Measurements from ENCODE around the gene U2AF2.
"Not testable (repeated sequence)": the region's sequence is repeated elsewhere in the genome, so short reads cannot be mapped to it uniquely, and the experiment has no call there.

The U2AF2 gene

DNA sequence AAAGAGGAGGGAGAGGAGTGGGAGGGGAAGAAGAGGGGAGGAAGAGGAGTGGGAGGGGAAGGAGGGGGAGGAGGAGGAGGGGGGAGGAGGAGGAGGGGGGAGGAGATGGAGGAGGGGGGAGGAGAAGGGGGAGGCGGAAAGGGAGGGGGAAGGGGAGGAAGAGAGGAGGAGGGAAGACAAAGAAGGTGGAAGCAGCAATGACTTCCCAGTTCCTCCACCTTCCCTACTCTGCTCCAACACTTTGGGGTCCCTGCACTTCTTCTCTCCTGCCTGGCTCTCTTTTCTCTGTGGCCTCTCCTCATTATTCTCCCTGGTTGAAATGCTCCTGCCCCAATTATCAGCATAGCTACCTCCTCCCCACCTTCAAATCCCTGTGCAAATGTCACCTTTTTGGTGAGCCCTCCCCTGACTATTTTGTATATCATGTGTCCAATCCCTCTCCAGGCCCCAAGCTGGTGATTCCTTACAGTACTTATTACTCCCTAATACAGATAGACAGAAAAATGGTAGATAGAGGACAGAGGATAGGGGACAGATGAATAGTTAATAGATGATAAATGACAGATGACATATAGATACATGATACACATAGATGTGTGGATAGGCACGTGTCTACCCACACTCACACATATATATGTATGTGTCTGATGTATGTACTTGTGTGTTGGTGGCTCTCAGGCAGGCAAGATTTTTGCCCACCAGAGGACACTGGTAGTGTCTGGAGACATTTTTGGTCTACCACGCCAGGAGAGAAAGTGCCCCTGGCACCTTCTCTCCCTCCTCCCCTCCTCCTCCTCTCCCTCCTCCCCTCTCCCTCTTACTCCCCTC, 58.2 kb downstream of the U2AF2 start:
- H3K4ac ChIP-seq (ENCODE audit: low read length) = no peak overlapping the region
- H4K91ac ChIP-seq (ENCODE audit: low read depth, low read length, poor library complexity) = no peak overlapping the region
- H3K27ac ChIP-seq (replicated peaks; ENCODE audit: low read length) = no peak overlapping the region
- H3K4me2 ChIP-seq (ENCODE audit: insufficient read depth, low read length, poor library complexity, severe bottlenecking) = no peak overlapping the region
- no peak overlapping the region for H2BK5ac ChIP-seq (ENCODE audit: low read length)
- H3K14ac ChIP-seq (ENCODE audit: low read length) = no peak overlapping the region
- no peak overlapping the region for H3K18ac ChIP-seq (ENCODE audit: low read length)
- H2AK5ac ChIP-seq (ENCODE audit: low read depth, low read length) = no peak overlapping the region
- H3K9me3 ChIP-seq (replicated peaks in 1 of 2; ENCODE audit: control insufficient read depth in 2 of 2, insufficient read depth in 1 of 2, low read depth in 1 of 2, low read length in 2 of 2) = peaks cover 0 to 33% of the 10 kb centered on the region in 2 donors
- H2AFZ ChIP-seq (ENCODE audit: low read length) = no peak overlapping the region
- no peaks in the 10 kb centered on the region for H3K79me1 ChIP-seq (ENCODE audit: low read depth, low read length)
- peaks cover 0 to 3% (median 2%) of the 10 kb centered on the region in 3 experiments for H3K27me3 ChIP-seq (ENCODE audit: control insufficient read depth in 3 of 3, insufficient read depth in 3 of 3, low read depth in 1 of 3, low read length in 3 of 3)
- H3K9ac ChIP-seq (ENCODE audit: low read depth, low read length, poor library complexity) = no peak overlapping the region
- no peak overlapping the region for H4K8ac ChIP-seq (ENCODE audit: low read depth, low read length)
- H3K36me3 ChIP-seq (replicated peaks in 1 of 2; ENCODE audit: control insufficient read depth in 2 of 2, insufficient read depth in 2 of 2, low read length in 2 of 2) = no peaks in the 10 kb centered on the region
- H3K4me1 ChIP-seq (ENCODE audit: control insufficient read depth in 2 of 2, insufficient read depth in 1 of 2, low read depth in 1 of 2, low read length in 2 of 2) = no peaks in the 10 kb centered on the region
- DNase-seq (ENCODE audit: low spot score) = no peak
- no peak overlapping the region for H3K23ac ChIP-seq (ENCODE audit: low read depth, low read length, poor library complexity)
- WGBS, 2 donors (ENCODE audit: extremely low coverage in 2 of 2, insufficient read length in 2 of 2, insufficient replicate concordance in 1 of 2) = no CpG with 5 or more reads among the region's 3 CpGs
- no peak overlapping the region for H2BK15ac ChIP-seq (ENCODE audit: low read length)
- no peak overlapping the region for H3K4me3 ChIP-seq (ENCODE audit: low read length in 2 of 2)
- no peak overlapping the region for H2BK12ac ChIP-seq (ENCODE audit: low read length)
- H2BK120ac ChIP-seq (ENCODE audit: low read depth, low read length) = no peak overlapping the region

DNA sequence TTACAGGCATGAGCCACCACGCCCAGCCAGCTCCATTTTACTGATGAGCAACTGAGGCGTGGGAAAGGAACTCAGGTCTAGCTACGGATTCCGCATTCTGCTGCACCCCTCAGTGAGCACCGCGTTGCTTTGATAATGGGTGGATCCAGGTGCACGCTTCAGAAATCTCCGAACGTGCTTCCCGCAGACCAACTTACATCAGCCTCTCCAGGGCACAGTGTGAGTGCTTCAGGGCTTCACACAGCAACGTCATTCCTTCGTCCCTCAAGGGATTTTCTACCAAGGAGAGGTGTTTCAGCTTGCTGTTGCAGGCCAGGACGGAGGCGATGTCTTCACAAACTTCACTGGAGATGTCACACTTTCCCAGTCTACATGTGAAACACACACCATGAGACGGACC, 61.7 kb downstream of the U2AF2 start:
- Histone ChIP-seq H2AFZ (ENCODE audit: low read length) (no peak overlapping the region), H3K4me2 (ENCODE audit: insufficient read depth, low read length, poor library complexity, severe bottlenecking) (no peak overlapping the region), H3K36me3 (replicated peaks in 1 of 2; ENCODE audit: control insufficient read depth in 2 of 2, insufficient read depth in 2 of 2, low read length in 2 of 2) (no peaks in the 10 kb centered on the region), H3K4ac (ENCODE audit: low read length) (no peak overlapping the region), H2BK15ac (ENCODE audit: low read length) (no peak overlapping the region), H3K23ac (ENCODE audit: low read depth, low read length, poor library complexity) (no peak overlapping the region), H2BK120ac (ENCODE audit: low read depth, low read length) (no peak overlapping the region), H2AK5ac (ENCODE audit: low read depth, low read length) (no peak overlapping the region), H3K27ac (replicated peaks; ENCODE audit: low read length) (no peak overlapping the region), H3K14ac (ENCODE audit: low read length) (no peak overlapping the region), H4K8ac (ENCODE audit: low read depth, low read length) (no peak overlapping the region), H3K4me3 (ENCODE audit: low read length in 2 of 2) (no peak overlapping the region), H3K18ac (ENCODE audit: low read length) (no peak overlapping the region), H2BK12ac (ENCODE audit: low read length) (no peak overlapping the region), H3K27me3 (ENCODE audit: control insufficient read depth in 3 of 3, insufficient read depth in 3 of 3, low read depth in 1 of 3, low read length in 3 of 3) (peaks cover 0 to 6% (median 0%) of the 10 kb centered on the region in 3 experiments), H2BK5ac (ENCODE audit: low read length) (no peak overlapping the region), H4K91ac (ENCODE audit: low read depth, low read length, poor library complexity) (no peak overlapping the region), H3K9ac (ENCODE audit: low read depth, low read length, poor library complexity) (no peak overlapping the region), H3K9me3 (replicated peaks in 1 of 2; ENCODE audit: control insufficient read depth in 2 of 2, insufficient read depth in 1 of 2, low read depth in 1 of 2, low read length in 2 of 2) (peaks cover 0 to 30% of the 10 kb centered on the region in 2 donors), H3K4me1 (ENCODE audit: control insufficient read depth in 2 of 2, insufficient read depth in 1 of 2, low read depth in 1 of 2, low read length in 2 of 2) (no peaks in the 10 kb centered on the region), H3K79me1 (ENCODE audit: low read depth, low read length) (no peaks in the 10 kb centered on the region)
- no peak for DNase-seq (ENCODE audit: low spot score)
- WGBS, 2 donors (ENCODE audit: extremely low coverage in 2 of 2, insufficient read length in 2 of 2, insufficient replicate concordance in 1 of 2) = no CpG with 5 or more reads among the region's 15 CpGs

DNA sequence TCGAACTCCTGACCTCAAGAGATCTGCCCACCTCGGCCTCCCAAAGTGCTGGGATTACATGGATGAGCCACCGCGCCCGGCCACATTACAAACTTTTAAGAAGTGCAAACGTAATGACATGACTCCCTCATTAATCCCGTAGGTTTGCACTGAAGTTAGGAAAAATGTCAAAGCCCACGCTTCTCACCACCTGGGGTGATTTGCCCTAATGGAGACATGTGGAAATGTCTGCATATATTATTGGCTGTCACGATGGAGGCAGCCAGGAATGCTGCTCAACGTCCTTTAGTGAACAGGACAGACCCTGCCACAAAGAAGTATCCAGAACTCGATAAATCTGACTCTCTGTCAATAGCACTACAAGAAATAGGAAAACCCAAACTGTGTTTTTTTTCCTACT, 62.4 kb downstream of the U2AF2 start:
- Histone ChIP-seq H3K14ac (ENCODE audit: low read length) (no peak overlapping the region), H3K4me2 (ENCODE audit: insufficient read depth, low read length, poor library complexity, severe bottlenecking) (no peak overlapping the region), H2AK5ac (ENCODE audit: low read depth, low read length) (no peak overlapping the region), H2BK5ac (ENCODE audit: low read length) (no peak overlapping the region), H2BK15ac (ENCODE audit: low read length) (no peak overlapping the region), H2AFZ (ENCODE audit: low read length) (no peak overlapping the region), H4K8ac (ENCODE audit: low read depth, low read length) (no peak overlapping the region), H3K9me3 (replicated peaks in 1 of 2; ENCODE audit: control insufficient read depth in 2 of 2, insufficient read depth in 1 of 2, low read depth in 1 of 2, low read length in 2 of 2) (peaks cover 0 to 24% of the 10 kb centered on the region in 2 donors), H3K4me1 (ENCODE audit: control insufficient read depth in 2 of 2, insufficient read depth in 1 of 2, low read depth in 1 of 2, low read length in 2 of 2) (no peaks in the 10 kb centered on the region), H2BK12ac (ENCODE audit: low read length) (no peak overlapping the region), H3K27ac (replicated peaks; ENCODE audit: low read length) (no peak overlapping the region), H4K91ac (ENCODE audit: low read depth, low read length, poor library complexity) (no peak overlapping the region), H3K4ac (ENCODE audit: low read length) (no peak overlapping the region), H3K36me3 (replicated peaks in 1 of 2; ENCODE audit: control insufficient read depth in 2 of 2, insufficient read depth in 2 of 2, low read length in 2 of 2) (no peaks in the 10 kb centered on the region), H3K9ac (ENCODE audit: low read depth, low read length, poor library complexity) (no peak overlapping the region), H3K27me3 (ENCODE audit: control insufficient read depth in 3 of 3, insufficient read depth in 3 of 3, low read depth in 1 of 3, low read length in 3 of 3) (peaks cover 0 to 6% (median 0%) of the 10 kb centered on the region in 3 experiments), H3K18ac (ENCODE audit: low read length) (no peak overlapping the region), H3K79me1 (ENCODE audit: low read depth, low read length) (no peaks in the 10 kb centered on the region), H3K23ac (ENCODE audit: low read depth, low read length, poor library complexity) (no peak overlapping the region), H2BK120ac (ENCODE audit: low read depth, low read length) (no peak overlapping the region), H3K4me3 (ENCODE audit: low read length in 2 of 2) (no peak overlapping the region)
- no CpG with 5 or more reads among the region's 11 CpGs for WGBS, 2 donors (ENCODE audit: extremely low coverage in 2 of 2, insufficient read length in 2 of 2, insufficient replicate concordance in 1 of 2)
- DNase-seq (ENCODE audit: low spot score) = no peak

DNA sequence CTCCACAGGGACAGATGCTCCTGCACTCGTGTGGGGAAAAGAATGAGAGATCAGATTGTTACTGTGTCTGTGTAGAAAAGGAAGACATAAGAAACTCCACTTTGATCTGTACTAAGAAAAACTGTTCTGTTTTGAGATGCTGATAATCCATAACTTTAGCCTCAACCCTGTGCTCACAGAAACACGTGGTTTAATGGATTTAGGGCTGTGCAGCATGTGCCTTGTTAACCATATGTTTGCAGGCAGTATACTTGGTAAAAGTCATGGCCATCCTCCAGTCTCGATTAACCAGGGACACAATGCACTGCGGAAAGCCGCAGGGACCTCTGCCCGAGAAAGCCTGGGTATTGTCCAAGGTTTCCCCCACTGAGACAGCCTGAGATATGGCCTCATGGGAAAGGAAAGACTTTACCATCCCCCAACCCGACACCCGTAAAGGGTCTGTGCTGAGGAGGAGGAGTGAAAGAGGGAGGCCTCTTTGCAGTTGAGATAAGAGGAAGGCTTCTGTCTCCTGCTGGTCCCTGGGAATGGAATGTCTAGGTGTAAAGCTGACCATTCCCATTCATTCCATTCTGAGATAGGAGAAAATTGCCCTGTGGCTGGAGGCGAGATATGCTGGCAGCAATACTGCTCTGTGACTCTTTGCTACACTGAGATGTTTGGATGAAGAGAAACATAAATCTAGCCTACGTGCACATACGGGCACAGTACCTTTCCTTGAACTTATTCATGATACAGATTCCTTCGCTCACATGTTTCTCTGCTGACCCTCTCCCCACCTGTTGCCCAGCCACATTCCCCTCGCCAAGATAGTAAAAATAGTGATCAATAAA, 63.3 kb downstream of the U2AF2 start:
- not testable (repeated sequence) for H2AK5ac ChIP-seq (ENCODE audit: low read depth, low read length); H3K27ac ChIP-seq (replicated peaks; ENCODE audit: low read length); H3K79me1 ChIP-seq (ENCODE audit: low read depth, low read length); H2BK15ac ChIP-seq (ENCODE audit: low read length); H3K18ac ChIP-seq (ENCODE audit: low read length); H2BK12ac ChIP-seq (ENCODE audit: low read length); H3K23ac ChIP-seq (ENCODE audit: low read depth, low read length, poor library complexity); H3K36me3 ChIP-seq (replicated peaks in 1 of 2; ENCODE audit: control insufficient read depth in 2 of 2, insufficient read depth in 2 of 2, low read length in 2 of 2); H4K8ac ChIP-seq (ENCODE audit: low read depth, low read length); H3K4me3 ChIP-seq (ENCODE audit: low read length in 2 of 2); H3K4me2 ChIP-seq (ENCODE audit: insufficient read depth, low read length, poor library complexity, severe bottlenecking); H3K14ac ChIP-seq (ENCODE audit: low read length); H2BK5ac ChIP-seq (ENCODE audit: low read length); H3K4me1 ChIP-seq (ENCODE audit: control insufficient read depth in 2 of 2, insufficient read depth in 1 of 2, low read depth in 1 of 2, low read length in 2 of 2); H3K27me3 ChIP-seq (ENCODE audit: control insufficient read depth in 3 of 3, insufficient read depth in 3 of 3, low read depth in 1 of 3, low read length in 3 of 3); H2AFZ ChIP-seq (ENCODE audit: low read length); H4K91ac ChIP-seq (ENCODE audit: low read depth, low read length, poor library complexity); H2BK120ac ChIP-seq (ENCODE audit: low read depth, low read length); DNase-seq (ENCODE audit: low spot score); H3K9ac ChIP-seq (ENCODE audit: low read depth, low read length, poor library complexity); H3K4ac ChIP-seq (ENCODE audit: low read length)
- H3K9me3 ChIP-seq (replicated peaks in 1 of 2; ENCODE audit: control insufficient read depth in 2 of 2, insufficient read depth in 1 of 2, low read depth in 1 of 2, low read length in 2 of 2) = peaks cover 0 to 21% of the 10 kb centered on the region in 2 donors
- no CpG with 5 or more reads among the region's 13 CpGs for WGBS, 2 donors (ENCODE audit: extremely low coverage in 2 of 2, insufficient read length in 2 of 2, insufficient replicate concordance in 1 of 2)
